HG02852 (cell line): ENCODE measurements around the gene PLEKHG5.
"Not testable (repeated sequence)": the region's sequence is repeated elsewhere in the genome, so short reads cannot be mapped to it uniquely, and the experiment has no call there.

ENCODE experiments used
- ATAC-seq: cut with Tn5 transposase; IDR thresholded peaks from one replicate; pipeline ENCODE4 v1.9.1; 2021; ENCODE audit warnings: mild to moderate bottlenecking, moderate library complexity; ENCODE audit not compliant: unreplicated experiment

PLEKHG5 gene

DNA sequence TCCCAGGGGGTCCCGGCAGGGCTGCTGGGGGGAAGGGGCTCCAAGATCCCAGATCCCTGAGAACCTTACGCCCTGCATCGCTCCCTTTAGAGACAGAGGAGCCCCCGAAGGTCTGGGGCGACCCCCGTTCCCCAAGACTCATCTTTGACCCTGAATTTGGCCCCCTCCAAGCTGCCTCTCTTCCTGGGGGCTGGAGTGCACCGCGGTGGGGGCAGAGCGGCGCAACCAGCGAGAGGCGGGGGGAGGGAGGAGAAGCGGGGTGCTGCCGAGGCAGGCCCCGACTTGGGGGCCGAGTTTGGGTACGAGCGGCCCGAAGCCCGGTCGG lies 5.4 kb upstream of the PLEKHG5 start:
- no peak for ATAC-seq

DNA sequence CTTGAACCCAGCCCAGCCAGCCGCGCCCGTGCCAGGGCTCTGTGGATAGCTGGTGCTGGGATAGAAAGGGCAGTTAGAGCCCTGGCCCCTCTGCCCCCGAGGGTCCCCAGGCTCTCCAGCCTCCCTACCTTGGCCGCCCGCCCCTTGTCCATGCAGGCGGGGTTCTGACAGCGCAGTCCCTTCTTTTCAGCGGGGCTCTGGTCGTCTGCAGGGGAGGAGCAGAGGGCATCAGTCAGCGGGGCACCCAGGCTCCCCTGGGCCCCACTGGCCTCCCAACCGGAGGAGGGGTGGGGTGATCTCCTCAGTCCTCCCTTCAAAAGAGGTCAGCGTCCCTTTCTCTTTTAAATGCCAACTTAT lies 4.9 kb upstream of the PLEKHG5 start:
- no peak for ATAC-seq

DNA sequence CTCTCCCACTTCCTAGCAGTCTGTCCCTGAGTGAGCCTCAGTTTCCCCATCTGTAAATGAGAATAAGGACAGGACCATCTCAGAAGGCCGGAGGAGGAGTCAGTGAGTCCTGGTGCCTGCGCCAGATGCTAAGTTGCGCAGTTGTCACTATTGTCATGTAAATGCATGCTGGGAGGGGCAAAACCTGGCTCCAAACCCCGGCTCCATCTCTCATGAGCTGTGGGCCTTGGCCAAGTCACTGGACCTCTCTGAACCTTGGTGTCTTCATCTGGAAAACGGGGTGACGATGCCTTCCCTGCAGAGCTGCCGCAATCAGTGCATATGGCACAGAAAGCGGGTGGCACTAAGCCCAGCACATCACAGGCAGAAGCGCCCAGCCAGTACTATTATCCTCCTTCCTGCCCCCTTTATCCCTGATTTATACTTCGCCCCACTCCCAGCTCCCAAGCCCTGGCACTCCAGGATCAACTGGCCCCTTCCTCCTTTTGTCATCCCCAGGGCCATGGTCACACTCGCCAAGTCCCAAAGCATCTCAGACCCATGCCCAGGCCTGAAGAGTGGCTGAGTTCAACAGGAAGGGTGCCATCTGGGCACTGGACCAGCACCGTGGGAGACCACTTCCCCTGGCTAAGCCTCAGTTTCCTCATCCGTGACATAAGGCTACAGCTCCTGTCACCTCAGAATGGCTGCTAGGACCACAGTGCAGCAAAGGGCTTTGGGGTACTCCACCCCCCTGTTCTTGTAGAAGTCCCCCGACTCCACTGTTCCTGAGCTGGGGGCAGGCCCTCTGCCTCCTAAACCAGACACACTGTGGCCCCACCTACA lies 4.3 kb upstream of the PLEKHG5 start:
- ATAC-seq = no peak

DNA sequence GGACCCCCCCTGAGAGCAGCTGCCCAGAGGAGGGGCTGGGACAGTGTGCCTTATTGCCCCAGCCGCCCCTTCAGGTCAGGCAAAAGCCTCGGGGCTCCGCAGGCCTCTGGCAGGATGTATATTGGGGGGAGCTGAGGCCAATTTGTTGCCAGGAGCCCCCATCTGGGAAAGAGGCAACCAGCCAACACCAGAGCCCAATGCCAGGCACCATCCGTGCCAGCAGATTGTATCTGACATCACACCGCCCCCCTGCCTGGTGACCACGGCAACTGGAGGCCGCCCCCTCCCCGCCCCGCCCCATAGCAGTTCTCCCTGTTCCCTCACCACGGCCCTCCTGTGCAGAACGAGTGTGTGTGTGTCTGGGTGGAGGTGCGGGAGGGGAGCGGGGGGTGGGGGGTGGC lies 3.6 kb upstream of the PLEKHG5 start:
- no peak for ATAC-seq

DNA sequence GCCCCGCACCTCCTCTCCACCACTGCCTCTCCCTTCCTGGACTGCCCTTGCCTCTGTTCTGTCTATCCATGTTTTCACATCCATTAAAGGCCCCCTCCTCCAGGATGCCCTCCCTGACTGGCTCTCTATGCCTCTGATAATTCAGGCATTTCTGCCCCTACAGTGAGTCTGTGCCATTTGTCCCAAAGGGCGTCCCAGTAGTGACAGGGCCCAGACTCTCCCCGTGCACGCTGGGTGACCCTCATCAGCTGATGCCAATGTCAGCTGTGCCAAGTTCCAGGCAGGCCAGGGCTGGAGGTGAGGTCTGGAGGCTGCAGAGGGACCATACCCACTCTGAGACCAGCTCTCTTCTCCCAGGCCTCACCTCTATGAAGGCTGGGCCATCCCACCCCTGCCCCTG lies 3.2 kb upstream of the PLEKHG5 start:
- ATAC-seq = no peak

DNA sequence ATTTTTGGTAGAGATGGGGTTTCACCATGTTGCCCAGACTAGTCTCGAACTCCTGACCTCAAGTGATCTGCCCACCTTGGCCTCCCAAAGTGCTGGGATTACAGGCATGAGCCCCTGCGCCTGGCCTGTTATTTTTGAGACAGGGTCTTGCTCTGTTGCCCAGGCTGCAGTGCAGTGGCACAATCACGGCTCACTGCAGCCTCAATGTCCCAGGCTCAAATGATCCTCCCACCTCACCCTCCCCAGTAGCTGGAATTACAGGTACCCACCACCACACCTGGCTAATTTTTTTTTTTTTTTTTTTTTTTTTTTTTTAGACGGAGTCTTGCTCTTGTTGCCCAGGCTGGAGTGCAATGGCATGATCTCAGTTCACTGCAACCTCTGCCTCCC lies 2.4 kb upstream of the PLEKHG5 start:
- not testable (repeated sequence) for ATAC-seq

DNA sequence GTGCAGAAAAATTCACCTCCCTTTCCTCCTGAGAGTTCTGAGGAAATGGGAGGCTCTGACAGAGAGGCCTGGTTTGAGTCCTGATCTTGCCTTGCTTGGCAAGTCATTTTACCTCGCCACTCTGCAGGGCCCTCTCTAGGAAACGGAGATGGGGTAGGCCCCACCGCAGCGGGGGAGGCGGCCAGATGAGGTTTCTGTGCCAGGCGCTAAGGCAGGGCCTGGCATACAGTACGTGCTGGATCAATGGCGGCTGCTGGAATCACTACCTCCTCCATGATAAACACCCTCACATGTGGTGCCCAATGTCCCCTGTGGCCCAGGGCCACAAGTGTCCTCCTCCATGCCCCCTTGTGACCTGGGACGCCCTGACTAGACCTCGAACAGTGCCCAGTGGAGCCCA lies 499 bp upstream of the PLEKHG5 start:
- no peak for ATAC-seq

DNA sequence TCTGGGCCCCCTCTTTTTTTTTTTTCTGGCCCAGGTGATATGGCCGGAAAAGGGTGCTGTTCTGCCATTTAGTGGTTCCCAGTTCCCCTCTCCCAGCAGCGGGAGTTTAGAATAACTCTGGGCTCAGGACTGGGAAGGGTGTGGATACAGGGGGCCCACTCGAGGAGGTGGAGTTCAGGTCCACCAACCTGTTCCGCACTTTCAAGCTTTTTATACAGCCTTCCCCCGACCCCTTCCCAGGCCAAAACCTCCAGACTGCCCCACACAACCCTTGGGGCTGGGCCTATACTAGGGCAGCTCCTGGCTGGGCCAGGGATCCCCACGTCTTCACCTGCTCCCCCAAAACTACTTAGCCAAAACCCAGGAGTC lies 402 bp downstream of the PLEKHG5 start:
- no peak for ATAC-seq

DNA sequence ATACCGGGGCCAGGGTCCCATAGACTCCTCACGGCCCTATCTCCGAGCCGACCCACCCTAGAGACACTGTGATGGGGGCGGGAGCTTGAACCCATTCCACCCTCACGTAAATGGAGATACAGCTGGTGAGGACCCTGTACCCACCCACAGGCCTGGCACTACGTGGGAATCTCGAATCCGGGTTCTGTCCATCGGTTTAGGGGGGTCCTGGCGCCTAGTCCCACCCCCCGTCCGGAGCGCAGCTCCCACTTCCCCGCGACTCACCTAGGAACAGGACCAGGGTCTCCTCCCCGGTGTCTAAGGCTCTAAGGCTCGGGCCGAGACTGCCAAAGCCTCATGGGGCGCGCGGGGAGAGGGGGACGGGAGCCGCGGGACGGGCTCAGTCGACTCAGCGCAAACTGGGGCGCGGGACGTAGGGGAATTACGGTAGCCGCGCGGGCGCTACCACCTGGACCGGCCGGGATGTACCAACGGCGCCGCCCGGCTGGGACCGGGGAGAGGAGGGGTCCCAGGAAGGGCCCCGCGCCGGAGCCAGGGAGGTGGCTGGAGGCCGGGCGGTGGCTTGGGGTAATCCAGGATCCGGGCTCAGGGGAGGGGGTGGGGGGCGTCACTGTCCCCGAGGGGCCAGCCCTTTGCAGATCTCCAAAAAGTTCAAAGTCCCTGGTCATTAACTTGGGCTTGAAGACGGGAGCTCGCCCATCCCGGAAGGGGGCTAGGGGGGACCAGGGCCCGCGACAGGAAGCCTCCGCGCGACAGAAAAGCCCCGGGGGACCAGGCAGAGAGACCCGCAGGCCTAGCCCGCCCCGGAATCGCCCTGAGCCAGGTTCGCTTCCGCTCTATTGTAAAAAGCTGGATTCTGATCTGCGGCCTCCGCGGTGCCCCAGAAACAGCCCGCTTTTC lies 1.0 kb downstream of the PLEKHG5 start:
- no peak for ATAC-seq

DNA sequence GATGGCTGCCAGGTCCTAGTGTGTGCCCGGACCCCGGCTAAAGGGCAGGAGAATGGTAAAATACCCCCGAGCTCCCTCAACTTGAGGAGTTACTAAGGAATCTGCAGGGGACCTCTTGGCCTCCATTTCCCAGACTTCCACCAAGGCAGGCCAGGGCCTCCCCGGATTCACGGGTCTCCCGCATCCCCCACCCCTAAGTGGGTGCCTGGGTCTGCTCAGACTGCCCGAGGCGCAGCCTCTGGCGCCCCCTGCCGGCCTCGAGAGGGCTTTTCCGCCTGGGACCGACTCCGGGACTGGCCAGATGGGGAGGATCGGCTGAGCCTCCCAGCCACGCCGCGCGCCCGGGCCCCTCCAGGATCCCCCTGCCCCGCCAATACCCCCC lies 1.7 kb downstream of the PLEKHG5 start:
- ATAC-seq = peak; percentile 70

DNA sequence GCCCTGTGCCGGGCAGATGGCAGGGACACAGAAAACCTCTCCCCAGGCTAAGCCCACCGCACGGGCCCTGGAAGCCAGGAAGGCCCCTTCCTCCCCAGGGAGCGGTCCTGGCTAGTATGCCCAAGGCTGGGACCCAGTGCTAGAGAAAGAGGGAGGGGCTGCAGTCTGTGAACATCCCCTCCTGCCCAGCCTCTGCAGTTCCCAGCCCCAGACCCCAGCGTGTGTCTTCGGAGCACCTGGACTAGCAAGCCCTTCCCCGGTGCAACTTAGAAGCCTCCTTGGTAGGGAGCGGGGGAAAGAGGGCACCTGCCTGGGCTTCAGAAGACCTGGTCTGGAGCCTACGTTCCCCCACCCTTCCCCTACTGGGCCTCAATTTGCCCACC lies 2.1 kb downstream of the PLEKHG5 start:
- ATAC-seq = no peak

DNA sequence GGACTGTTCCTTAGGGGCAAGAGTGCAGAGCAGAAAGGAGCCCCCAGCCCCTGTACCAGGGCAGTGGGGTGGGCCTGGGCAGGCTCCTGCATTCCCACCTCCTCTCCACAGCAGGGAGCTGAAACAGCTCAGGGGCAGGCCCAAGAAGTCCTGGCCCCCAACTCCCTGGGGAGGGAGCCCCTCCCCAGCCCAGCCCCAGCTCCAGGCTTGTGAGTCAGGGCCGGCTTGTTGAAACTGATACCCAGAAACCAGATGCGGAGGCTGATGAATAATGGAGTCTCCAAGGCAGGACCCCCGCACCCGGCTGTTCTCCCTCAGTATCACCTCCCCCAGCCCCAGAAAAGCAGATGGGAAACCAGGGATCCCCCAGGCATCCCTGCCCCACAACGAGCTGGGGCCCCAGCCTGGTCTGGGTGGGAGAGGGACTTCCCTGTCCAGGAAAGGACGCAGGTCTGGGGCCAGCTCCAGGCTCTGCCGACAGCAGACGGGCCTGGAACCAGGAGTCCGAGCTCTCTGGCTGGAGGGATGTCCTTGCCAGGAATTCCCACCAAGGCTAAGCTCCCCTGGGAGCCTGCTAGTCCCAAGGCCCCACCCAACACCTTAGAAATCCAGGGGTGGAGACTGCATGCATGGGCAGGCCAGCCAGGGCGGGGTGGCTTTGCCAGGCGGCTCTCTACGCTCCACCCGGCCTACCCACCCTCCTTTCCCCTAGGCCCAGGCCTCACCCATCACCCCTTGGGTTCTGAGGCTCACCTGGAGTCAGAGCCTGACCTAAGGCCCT lies 2.7 kb downstream of the PLEKHG5 start:
- no peak for ATAC-seq

DNA sequence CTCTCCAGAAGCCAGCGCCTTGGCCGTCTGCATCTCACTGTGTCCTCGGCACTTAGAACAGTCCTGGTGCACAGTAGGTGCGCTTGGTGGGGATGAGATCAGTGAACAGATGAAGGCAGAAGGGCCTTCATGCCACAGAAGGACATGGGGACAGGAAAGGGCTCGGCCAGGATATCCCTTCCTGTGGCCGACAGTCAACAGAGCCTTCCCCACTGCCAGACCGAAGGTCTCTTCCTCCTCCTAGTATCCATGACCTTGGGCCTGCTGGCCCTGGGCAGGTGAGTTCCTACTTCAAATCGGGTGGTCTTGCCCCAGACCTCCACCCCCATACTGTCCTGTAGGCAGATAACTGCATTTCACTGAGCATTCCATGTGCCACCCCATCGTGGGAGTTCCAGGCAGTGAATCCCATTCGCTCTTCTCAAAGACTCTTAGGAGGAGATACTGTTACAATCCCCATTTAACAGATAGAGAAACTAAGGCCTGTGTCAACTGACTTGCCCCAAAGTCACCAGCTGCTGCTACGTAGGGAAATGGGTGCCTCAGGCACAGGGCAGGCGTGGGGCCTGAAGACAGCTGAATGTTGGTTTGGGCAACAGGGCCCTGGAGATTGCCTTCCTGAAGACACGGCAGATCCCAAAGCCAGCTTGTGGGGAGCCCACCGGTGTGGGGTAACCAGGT lies 3.5 kb downstream of the PLEKHG5 start:
- ATAC-seq = no peak

DNA sequence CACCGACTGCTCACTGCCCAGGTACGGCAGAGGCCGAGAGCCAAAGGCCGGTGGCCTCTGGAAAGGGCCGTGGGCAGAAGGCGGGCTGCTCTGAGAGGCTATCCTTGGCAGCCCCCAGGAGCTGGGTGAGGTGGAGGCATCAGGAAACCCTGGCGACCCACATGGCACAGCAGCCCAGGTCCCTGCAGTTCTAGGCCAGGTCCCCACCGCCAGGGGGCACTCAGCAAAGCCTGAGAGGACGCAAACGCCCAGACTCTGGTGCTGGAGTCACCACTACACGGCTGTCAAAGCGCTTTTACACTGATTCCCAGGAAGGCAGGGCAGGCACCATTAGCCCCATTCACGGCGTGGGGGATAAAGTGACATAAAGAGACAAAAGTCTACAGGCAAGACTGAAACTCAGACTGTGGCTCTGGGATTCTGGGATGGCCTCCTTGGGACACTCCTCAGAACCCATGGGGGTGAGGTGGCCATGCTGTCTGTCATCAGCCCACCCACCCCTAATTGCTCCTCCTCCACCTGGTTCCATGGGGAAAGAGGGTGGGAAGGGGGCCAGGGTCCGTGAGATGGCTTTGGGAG lies 4.9 kb downstream of the PLEKHG5 start:
- no peak for ATAC-seq

DNA sequence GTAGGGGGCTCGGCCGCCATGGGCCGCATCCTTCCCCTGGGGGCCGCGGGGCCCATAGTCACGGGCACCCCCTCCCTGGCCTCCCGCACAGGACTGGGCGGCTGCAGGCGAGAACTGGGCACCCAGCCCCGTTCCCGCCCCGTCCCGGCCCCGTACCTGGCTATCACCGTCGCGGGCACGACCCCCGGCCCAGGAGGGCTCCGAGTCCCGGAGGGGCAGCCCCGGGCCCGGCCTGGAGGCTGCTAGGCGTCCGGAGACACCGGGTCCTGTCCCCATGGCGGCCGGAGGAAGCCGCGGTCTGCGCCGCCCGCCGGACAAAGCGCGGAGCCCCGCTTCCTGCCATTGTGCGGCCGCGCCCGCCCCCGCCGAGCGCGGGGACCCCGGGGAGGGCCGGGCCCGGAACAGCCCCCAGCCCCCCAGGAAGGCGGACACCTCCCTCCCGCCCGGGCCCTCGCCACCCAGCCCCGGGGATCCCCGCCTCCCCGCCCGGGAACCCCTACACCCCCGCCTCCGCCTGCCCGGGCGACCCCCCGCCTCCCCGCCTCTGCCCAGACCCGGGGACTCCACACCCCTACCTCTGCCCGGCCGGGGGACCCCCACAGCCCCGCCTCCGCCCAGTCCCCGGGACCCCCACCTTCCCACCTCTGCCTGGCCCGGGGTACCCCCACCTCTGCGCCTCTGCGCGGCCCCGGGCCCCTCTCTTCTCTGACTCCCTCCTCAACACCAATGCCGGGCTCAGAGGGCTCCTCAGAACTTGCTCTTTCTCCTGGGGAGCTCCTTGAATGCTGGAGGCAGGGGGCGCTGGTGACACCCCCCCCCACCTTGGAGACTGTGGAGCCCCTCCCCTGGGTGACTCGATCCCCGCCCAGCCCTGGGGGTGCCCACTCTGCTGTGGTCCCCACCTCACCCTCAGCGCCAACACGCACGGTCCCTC lies 6.0 kb downstream of the PLEKHG5 start:
- no peak for ATAC-seq

DNA sequence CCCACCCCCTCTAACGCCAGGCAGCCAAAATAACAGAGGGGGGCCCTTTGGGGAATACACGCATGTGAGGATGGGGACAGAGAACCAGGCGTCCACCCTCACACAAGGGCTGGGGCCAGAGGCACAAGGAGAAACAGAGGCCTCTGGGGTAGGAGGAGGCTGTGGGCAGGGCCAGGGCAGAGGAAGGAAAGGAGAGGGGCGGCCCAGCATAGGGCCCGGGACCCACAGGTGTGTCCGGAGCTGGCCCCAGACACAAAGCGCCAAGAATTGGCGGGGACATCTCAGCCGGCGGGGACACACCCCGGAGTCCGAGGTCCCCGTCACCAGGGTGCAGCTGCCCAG lies 6.7 kb downstream of the PLEKHG5 start:
- no peak for ATAC-seq

DNA sequence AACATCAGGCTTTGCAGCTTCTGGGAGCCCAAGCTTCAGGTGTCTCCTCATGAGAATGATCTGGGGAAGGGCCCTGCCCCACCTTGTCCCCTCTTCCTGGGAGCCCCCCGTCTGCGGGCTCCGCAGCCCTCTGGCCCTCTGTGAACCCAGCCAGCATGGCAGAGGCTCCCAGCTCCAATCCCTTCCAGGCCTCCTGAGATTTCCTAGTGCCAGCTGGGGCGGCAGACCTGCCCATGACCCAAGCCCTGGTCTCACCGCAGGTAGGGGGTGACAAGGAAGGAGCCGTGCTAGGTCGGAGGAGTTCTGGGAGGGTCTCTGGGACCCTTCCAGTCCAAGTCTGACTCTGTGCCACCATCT lies 7.7 kb downstream of the PLEKHG5 start:
- ATAC-seq = no peak

DNA sequence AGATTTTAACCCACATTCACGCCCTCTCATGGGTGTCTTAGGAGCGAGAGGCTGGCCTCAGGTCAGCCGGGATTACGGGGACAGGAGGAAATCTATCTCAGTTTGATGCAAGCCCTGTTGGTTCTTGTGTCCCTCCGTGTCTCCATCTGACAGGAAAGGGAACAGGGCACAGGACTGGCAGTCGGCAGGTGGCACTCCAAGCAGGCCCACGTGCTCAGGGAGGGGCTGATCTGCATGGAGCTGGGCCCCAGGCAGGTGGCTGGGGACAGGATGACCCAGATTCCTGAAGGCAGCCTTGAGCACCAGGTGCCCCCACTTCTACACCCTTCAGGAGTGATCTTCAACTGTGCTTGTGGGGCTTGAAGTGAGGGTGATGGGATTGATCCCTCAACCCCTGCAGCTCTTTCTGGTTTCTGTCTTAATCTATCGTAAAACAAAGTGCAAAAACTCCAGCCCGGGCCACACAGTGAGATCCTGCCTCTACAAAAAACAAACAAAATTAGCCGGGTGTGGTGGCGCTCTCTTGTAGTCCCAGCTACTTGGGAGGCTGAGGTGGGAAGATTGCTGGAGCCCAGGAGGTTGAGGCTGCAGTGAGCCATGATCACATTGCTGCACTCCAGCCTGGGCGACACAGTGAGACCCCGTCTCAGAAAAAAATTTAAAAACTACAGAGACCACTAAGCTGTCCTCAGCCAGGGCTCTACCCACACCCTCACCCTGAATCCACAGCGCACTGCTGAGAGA lies 8.3 kb downstream of the PLEKHG5 start:
- ATAC-seq = no peak

DNA sequence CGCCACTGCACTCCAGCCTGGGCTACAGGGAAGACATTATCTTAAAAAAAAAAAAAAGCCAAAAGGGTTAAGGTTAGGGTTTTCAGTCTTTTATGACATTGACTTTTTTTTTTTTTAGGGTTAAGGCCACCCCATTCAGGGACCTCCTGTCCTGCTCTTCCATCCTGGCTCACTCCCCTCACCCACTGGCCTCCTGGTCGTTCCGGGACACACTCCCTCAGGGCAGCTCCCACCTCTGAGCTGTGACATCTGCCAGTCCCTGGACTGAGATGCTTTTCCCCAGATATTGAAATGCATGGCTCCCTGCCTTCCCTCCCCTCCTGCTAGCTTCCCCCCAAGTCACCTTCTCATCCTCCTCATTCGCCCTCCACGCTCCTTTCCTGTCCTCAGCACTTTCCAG lies 9.6 kb downstream of the PLEKHG5 start:
- ATAC-seq = no peak
